Astrocyte (in vitro differentiated cells and primary cell): ENCODE data around the gene NPRL2.

Source experiments
- EZH2 ChIP-seq: IDR thresholded peaks from 2 replicates; pipeline ENCODE4 v1.6.1; 2012; ENCODE audit warnings: mild to moderate bottlenecking, low read length, inconsistent platforms; ENCODE audit not compliant: insufficient read depth
- TF ChIP-seq, protein P1 (sequence below): IDR thresholded peaks from 2 replicates; pipeline ENCODE4 v1.5.1; 2011; ENCODE audit warnings: low read depth, mild to moderate bottlenecking, inconsistent platforms, low read length, moderate library complexity; ENCODE audit not compliant: insufficient read depth

DNA sequence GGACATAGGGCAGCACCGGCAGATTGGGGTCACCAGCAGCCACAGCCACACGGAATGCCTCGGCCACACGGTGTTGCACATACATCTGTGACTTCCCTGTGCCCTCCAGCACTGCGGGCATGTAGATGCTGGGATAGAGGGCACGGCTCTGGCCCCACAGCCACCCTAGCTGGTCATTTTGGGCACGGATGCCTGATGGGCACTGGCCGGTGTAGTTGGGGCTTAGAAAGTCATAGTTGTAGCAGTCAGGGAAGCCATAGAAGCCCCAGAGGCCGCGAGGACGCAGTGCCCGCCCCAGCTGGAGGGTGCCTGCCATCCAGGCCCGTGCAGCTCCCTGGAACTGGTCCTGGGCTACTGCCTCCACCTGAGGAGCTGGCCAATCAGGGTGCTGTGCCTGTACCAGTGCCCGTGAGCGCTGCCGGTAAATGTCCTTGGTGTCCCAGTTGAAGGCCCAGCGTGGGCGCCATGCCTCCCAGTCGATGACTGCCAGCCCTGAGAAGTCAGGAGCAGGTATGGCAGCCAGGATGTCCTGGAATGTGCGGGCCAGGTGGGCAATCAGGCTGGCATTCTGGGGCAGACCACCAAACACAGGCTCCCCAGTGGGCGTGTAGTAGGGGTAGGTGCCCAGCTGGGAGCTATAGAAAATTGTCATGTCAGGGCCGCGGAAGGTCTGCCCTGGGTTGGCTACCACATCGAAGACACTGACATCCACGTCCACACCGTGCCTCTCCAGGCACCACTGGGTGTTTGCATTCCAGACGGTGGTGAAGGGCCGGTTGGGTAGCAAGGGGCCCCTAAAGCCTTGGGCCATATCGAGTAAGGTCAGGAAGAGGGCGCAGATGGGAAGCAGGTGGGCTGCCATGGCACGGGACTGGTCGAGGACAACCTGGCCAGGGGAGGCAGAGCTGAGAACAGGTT lies 48.2 kb downstream of the NPRL2 start:
- TF ChIP-seq, protein P1, sequence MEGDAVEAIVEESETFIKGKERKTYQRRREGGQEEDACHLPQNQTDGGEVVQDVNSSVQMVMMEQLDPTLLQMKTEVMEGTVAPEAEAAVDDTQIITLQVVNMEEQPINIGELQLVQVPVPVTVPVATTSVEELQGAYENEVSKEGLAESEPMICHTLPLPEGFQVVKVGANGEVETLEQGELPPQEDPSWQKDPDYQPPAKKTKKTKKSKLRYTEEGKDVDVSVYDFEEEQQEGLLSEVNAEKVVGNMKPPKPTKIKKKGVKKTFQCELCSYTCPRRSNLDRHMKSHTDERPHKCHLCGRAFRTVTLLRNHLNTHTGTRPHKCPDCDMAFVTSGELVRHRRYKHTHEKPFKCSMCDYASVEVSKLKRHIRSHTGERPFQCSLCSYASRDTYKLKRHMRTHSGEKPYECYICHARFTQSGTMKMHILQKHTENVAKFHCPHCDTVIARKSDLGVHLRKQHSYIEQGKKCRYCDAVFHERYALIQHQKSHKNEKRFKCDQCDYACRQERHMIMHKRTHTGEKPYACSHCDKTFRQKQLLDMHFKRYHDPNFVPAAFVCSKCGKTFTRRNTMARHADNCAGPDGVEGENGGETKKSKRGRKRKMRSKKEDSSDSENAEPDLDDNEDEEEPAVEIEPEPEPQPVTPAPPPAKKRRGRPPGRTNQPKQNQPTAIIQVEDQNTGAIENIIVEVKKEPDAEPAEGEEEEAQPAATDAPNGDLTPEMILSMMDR, result no peak
- TF ChIP-seq EZH2, result no peak
